HG02870 (cell line): ENCODE measurements around the gene C3orf38.
"Not testable (repeated sequence)": the region's sequence is repeated elsewhere in the genome, so short reads cannot be mapped to it uniquely, and the experiment has no call there.

Experiments used
- ATAC-seq: cut with Tn5 transposase; IDR thresholded peaks from one replicate; pipeline ENCODE4 v1.9.1; 2021; ENCODE audit warnings: mild to moderate bottlenecking, moderate library complexity; ENCODE audit not compliant: unreplicated experiment

C3orf38 gene

DNA sequence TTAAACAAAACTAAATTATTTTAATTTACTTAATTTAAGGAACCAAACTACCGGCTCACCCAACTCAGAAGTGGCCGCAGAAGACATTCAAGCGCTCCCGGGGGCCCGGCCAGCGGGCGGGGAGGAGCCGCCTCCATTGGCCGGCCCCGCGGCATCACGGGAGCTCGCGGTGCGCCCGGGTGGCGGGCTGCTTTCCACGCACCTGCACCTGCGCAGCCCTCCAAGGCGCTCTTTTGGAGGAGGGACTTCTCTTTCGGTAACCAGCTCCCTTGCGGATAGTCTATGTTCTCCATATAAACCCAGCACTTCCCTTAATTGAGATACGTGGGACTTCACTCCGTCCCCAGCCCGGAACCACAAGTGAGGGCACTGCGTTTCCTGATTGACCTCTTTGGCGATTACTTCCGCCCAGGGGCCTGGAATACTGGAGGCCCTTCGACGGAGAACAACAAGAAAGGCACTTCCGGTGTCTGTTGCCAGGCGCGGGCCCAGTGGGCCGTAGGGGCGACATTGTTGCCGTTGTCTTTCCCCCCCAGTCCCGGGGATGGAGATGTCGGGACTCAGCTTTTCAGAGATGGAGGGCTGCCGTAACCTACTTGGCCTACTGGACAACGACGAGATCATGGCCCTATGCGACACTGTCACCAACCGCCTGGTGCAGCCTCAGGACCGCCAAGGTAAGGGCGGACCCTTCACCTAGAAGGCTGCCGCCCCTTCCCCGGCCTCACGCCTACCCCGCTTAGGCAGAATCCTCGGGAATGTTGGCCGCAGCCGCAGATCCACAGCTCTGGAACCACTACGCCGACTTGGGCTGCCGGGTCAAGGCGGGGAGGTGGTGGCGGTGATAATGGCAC is at the start of gene C3orf38:
C3orf38 (plus strand) TSS at position 451 of the 854 bp plus-strand sequence; CDS start at position 545, 94 bp downstream.
- ATAC-seq, result peak; percentile 69

DNA sequence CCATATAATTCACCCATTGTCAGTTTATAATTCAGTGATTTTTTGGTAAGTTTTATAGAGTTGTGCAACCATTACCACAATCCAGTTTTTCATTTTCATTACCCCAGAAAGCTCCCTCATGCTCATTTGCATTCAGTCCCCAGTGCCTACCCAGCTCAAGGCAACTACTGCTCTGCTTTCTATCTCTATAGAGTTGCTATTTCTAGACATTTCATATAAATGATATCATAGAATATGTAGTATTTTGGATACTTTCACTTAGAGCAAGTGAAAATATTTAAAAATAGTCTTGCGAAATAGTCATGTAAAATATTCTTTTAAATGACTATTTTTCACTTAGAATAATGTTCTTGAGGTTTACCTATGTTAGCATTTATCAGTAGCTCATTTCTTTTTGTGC is 48.6 kb upstream of the C3orf38 start:
- no peak for ATAC-seq

DNA sequence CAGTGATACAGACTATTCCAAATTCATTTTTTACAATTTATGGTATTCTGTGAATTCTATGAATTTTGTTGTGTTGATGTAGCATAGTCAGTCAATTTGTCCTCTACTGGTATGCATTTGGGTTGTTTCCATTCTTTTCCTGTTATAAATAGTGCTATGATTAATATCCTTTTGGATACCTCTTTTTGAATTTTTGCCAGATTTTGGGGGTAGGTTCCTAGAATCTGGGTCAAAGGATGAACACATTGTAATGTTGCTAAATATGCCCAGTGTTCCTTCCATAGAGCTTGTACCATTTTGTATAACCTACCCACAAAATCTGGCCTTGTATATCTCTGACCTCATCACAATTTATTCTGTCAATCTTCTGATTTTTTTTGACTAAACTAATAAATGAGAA is 44.4 kb upstream of the C3orf38 start:
- ATAC-seq, result no peak

DNA sequence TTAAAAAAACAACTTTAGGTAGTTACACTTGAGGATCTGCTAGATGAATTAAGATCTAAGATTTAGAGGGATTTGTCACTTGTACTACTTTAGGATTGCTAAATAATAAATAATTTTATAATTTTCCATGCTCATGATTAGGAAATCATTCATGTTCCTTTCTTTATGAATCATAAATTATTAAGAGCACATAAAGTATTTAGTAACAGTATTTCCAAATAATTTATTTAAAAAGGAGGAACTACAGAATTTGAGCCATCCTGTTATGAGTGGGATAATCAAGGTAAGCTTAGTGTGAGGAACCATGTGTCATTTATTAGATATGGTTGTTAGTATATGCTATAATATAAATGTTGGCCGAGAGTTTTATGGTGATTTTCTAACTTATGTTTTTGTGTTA is 37.5 kb upstream of the C3orf38 start:
- no peak for ATAC-seq

DNA sequence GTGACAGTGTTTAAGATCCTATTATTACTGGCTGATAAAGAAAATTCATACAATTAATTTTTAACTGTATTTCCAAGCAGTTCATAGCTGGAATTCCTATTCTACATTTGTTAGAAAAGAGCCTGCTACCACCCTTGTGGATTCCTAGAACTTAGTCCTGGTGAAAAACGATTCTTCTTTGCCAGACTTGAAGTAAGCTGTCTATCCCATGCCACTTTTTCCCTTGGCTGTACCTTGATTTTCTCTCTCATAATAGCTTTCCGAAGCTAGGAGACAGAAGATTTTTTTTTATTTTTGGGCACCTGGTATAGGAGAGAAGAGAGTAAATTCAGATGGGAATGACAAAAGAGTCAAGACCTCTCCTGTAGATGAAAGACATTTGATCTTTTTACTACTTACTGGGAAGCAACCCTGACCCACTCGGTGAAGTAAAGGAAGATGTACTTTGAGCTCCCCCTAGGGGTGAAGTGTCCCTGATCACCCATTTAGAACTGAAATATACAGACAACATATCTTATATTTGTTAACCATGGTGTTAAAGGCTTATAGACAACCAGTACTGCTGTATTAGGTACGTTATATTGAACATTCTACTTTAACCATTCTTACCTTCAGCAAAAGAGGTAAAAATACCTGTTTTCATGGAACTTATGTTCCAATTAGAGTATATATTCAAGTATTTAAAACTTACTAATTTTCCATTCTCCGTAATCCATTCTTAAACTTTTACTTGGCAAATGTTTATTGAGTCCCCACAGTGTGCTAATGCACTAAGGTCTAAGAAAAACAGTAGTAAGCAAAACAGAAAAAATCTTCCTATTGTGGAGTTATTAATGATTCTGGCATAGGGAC is 36.2 kb upstream of the C3orf38 start:
- peak; percentile 86 for ATAC-seq

DNA sequence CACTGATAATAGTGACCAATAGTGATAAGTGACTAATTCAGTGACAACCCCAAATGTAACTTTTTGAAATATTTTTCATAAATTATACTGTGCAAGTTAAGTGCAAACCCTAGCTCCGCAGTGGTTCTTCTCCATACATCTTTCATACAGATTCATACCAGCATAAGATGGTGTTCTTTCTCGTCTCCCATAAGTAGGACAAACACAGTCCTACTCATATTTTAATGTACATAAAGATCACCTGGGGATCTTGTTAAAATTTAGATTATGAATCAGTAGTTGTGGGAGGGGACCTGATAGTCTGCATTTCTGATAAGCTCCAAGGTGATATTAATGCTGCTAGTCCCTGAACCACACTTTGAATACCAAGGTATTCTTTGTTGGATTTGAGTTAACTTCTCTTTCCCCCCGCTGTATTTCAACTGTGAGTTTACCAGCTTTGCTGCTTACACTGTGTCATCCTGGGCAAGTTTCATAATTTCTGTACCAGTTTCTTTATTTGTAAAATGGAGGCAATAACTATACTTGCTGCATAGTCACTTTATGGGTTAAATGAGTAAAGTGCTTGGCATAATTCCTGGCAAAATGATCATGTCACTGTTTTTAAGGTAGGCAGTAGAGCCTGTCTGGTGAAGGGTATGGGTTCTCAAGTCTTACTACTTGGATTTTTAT is 34.7 kb upstream of the C3orf38 start:
- no peak for ATAC-seq

DNA sequence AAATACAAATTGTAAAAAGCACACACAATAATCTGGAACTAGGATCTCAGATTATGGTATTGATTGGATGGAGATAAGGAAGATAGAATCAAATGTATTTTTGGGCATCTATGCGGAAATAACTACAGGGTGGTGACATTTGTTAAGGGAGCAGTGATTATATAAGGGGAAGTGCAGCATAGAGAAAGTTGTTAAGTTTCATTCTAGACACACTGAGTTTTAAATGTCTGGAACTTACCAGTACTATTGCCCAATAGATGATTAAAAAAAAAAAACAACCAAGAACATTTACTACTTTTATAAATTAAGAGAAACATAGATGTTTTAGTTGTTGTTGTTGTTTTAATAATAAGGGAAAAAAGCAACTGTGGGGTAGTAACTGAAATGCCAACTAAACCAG is 32.1 kb upstream of the C3orf38 start:
- no peak for ATAC-seq

DNA sequence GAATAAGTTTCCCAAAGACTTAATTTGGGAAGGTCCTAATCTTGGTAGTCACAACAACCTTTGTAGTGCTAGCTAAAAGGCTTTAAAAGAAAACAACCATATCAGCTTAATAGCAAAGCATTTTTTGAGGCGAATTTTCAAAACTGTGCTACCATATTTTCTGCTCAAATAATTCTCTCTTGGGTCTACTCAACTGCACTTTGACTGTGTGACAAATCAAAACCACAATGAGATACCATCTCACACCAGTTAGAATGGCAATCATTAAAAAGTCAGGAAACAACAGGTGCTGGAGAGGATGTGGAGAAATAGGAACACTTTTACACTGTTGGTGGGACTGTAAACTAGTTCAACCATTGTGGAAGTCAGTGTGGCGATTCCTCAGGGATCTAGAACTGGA is 31.2 kb upstream of the C3orf38 start:
- not testable (repeated sequence) for ATAC-seq

DNA sequence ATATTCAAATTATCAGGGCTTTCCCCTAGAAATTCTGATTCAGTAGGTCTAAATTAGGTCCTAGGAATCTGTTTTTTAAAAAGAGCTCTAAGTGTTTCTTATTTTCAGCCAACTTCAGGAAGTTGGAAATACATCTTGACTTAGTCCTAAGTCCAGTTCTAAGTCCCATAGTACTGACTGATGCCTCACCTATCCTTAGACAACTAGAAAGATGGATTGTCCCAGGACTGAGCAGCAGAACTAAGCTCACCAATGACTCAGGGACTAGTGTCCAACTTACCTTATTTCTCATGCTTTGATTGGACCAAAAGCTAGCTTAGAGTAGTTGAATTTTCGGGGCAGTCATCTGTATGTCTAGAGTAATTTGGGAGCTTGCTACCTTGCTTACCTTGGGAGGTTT is 26.2 kb upstream of the C3orf38 start:
- no peak for ATAC-seq

DNA sequence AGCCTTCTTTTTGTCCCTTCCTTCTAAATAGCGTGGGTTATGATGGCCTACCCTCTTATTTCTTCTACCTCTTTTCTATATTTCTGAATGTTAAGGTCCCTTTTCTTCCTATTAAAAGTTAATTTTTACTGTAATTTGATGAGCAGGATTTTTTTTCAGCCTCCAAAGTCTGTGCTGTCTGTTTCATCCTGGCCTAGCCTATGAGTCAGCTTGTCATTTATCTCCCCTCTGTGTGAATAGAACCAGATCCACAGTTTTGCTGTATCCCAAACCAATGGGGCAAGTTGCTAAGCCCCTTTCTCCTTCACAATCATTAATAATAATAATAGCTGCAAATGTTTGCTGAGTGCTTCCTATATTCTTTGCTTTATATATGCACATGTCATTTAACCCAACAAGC is 18.1 kb upstream of the C3orf38 start:
- ATAC-seq, result no peak

DNA sequence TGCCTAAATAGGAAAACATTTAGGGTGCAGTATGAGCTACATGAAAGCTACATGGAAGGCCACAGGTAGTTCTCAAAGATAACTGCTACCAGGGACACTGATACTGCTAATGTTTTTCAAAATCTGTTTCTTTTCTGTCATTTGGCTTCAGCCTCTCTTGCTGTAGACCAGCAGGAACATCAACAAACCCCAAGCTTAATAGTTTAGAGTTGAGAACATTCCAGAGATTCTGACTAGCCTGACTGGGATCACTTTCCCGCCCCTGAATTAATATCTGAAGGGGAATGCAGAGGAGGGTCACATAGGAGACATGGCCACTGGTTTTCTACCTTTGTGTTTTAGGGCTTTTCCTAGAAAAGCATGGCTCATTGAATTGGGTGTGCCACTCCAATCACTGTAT is 16.9 kb upstream of the C3orf38 start:
- ATAC-seq, result no peak

DNA sequence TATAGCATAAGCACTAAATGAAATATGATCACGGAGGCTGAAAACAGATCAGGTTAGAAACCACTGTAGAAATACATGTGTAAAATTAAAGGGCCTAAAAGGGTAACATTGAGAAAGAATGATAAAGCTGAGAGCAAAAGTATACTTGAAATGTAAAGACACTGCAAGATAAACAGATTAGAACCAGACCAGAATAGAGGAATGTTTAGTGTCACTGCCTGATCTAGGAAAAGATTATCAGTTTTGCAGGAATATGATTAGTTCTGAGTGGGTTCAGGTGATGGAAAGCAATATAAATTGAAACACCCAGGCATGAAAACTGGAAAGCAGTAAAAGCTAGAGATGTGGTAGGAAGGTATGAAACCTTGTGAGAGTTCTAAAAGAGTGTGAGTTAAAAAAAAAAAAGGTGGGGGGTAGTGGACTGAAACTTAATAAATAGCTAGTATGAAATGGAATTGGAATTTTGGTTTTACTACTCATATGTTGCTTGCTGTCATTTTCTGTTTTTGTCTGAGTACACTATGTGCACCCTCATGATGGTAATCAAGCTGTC is 16.0 kb upstream of the C3orf38 start:
- no peak for ATAC-seq

DNA sequence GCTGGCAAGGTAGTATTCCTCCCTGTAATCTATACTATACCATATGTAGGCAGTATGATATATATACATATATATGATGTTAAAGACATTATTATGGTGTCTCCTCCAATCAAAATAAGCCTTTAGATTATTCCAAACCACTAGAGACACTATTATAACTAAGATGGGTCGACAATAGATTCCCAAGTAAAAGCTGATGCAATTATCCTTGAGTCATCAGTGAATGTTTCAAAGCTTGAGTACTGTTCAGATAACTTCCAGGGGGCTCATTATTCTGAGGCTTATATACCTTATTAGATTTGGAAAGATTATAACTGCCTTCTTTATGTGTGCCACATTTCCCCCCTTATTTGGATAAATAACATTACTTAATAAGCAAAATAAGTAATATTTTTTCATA is 11.9 kb upstream of the C3orf38 start:
- no peak for ATAC-seq

DNA sequence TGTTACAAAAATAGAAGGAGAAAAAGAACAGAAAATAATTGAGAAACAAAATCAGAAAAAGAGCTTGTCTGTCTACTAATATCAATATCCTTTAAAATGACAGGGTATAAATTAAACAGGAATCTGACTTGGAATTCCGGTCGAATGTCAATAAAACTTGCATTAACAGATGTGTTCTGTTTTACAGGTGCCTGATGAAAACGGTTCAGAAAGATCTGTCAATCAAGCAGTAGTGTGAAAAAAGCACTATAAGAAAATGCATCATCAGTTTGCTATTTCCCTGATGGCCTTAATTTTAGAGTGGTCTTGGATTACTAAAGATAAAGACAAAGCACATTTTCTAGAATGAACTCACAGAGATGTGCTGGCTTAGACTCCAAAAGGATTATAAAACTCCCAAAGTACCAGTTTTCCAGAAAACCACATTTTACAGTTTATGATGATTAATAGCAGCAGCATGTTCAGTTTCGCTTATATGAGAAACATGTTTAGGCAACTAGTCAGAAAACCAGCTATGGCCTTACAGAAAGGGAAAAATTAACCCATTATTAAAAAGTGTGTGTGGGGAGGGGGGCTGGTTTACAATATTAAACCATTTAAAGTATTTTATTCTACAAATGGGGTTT is 8.2 kb upstream of the C3orf38 start:
- peak; percentile 12 for ATAC-seq

DNA sequence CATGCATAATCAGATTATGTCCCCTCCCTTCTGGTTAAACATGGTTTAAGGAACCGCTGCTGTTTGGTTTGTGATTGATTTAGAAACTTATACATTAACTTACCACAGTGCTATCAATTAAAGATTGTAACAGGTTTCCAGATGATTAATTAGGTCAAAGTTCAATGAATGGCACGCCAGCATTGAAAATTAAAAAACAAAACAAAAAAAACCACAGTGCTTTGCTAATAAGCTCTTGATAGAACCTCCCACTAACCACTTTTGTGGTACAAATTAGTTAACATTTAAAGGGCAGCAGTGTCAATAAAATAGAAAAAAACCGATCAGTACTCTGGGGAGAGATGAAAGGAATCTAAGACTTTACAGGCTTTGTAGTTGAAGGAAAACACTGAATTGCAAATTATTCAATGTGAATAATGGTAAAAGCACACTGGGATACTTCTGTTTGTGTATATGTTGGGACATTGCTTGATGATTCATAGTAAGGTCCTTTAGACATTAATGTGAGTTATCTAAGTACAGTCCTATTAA is 7.6 kb upstream of the C3orf38 start:
- peak; percentile 43 for ATAC-seq

DNA sequence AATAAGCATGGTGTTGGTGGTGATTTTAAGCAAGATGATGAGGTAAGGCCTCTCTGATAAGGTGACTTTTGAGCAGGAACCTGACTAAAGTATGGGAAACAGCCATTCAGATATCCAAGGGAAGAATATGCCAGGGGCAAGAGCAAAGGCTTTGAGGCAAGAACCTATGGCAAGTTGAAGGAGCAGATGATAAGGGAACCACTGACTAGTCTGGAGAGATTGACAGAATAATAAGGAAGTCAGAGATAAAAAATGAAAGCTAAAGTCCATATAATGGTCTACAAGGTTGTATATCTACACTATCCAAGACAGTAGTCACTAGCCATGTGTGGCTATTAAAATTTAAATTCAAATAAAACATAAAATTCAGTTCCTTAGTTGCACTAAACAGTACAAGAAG is 2.5 kb upstream of the C3orf38 start:
- ATAC-seq, result no peak

DNA sequence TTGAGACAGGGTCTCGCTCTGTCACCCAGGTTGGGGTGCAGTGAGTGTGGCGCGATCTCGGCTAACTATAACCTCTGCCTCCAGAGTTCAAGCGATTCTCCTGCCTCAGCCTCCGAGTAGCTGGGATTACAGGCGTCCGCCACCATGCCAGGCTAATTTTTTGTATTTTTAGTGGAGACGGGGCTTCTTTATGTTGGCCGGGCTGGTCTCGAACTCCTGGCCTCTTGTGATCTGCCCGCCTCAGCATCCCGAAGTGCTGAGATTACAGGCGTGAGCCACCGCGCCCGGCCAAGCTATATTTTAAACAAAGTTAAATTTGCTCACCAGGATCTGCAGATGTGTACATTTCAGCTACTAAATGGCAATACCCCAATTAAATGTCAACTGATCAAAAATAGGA is 1.1 kb upstream of the C3orf38 start:
- no peak for ATAC-seq

DNA sequence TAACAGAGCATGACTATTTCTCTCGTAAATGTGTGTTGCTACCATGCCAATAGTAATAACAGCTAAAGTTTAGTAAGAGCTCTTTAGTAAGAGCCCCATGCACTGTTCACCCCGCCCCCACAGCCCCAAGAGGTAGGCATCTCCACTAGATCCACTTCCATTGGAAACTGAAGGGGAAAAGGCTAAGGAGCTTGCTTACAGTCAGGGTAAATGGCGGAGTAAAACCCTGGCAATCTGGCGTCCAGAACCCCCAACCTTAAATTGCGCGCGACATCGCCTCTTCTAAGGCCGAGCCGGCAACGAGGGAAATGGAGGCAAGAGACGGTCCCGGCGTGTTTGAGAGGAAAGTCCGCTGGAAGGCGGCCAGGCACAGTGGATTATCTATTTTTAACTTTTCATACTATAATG is 654 bp upstream of the C3orf38 start:
- peak; percentile 14 for ATAC-seq

DNA sequence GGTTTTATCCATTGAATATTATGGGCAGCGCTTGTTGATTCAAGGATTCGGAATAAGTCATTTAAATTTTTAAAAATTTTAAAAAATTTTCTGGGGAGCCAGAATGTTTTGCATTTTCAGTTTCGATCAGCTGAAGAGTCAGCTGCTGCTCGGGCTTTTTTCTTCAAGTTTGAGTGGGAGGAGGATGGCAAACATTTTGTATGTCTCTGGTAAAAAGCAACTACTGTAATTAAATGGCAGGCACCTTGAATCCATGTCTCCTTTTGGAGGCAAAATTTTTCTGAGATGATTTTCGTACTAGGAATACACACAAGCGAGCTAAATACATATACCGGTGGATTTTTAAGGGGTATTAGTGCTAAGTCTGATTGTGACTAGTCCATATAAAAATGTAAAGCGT is 612 bp downstream of the C3orf38 start:
- peak; percentile 14 for ATAC-seq

DNA sequence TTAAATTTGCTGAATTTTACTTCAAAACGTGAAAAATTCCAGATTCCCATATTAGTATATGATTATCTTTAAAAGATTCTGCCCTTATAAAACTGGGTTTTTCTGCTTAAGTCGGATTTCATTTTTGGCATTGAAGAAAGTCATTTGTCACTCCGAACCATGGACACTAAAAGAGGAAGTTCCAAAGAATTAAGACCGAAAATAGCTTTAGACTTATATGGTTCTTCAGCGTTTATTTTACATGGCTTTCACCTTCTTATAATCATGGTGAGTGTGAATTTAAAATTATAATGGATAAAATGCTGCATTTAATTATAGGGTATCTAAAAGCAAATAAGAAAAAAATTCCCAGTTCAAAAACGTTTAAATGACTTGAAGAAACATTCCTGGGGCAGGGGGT is 1.0 kb downstream of the C3orf38 start:
- ATAC-seq, result no peak
